Progenitor cell of endocrine pancreas (in vitro differentiated cells): ENCODE data around the gene TMEM147. TPM values are rescaled to one million over a fixed set of nuclear protein-coding genes. Genes with fewer than 3 reads are reported as not detected.

ENCODE experiments used
- DNase-seq: peaks from one replicate; pipeline ENCODE4 v3.0.0; 2021; ENCODE audit warnings: low spot score; ENCODE audit not compliant: unreplicated experiment
- H3K27ac Mint-ChIP-seq: 2 replicates; pipeline ENCODE4 v1.8.0; 2021; ENCODE audit warnings: mild to moderate bottlenecking, moderate library complexity, mixed read lengths
- H3K27me3 Mint-ChIP-seq: 2 replicates; pipeline ENCODE4 v1.8.0; 2021; ENCODE audit warnings: mixed read lengths
- H3K36me3 Mint-ChIP-seq: 2 replicates; pipeline ENCODE4 v1.8.0; 2022; ENCODE audit warnings: mixed read lengths; ENCODE audit not compliant: insufficient read depth
- H3K4me1 Mint-ChIP-seq: 2 replicates; pipeline ENCODE4 v1.8.0; 2021; ENCODE audit warnings: low read depth, mixed read lengths
- H3K4me3 Mint-ChIP-seq: 2 replicates; pipeline ENCODE4 v1.8.0; 2021; ENCODE audit warnings: low read depth, mild to moderate bottlenecking, moderate library complexity, mixed read lengths
- H3K9me3 Mint-ChIP-seq: 2 replicates; pipeline ENCODE4 v1.8.0; 2021; ENCODE audit warnings: low read depth, mixed read lengths
- total RNA-seq: library from RNA; stranded (reverse); gene quantifications from 2 replicates; pipeline ENCODE4 v1.2.1, GENCODE V29; 2021
- TF ChIP-seq, protein P1 (sequence below): fragments of 200-600 bp; sonication (generic); IDR thresholded peaks from one replicate; pipeline ENCODE4 v1.5.0; 2021; ENCODE audit warnings: antibody characterized with exemption, mild to moderate bottlenecking; ENCODE audit not compliant: unreplicated experiment

The TMEM147 gene
- total RNA-seq, 1 donor from 2014 or later: 95.2 TPM

- Mint-ChIP-seq H3K4me3 (no peak overlapping the region), H3K27me3 (peaks cover 18% of the 10 kb centered on the region), H3K27ac (no peak overlapping the region), H3K4me1 (peaks cover 7% of the 10 kb centered on the region), H3K36me3 (no peaks in the 10 kb centered on the region), H3K9me3 (no peaks in the 10 kb centered on the region)
- TF ChIP-seq, protein P1, sequence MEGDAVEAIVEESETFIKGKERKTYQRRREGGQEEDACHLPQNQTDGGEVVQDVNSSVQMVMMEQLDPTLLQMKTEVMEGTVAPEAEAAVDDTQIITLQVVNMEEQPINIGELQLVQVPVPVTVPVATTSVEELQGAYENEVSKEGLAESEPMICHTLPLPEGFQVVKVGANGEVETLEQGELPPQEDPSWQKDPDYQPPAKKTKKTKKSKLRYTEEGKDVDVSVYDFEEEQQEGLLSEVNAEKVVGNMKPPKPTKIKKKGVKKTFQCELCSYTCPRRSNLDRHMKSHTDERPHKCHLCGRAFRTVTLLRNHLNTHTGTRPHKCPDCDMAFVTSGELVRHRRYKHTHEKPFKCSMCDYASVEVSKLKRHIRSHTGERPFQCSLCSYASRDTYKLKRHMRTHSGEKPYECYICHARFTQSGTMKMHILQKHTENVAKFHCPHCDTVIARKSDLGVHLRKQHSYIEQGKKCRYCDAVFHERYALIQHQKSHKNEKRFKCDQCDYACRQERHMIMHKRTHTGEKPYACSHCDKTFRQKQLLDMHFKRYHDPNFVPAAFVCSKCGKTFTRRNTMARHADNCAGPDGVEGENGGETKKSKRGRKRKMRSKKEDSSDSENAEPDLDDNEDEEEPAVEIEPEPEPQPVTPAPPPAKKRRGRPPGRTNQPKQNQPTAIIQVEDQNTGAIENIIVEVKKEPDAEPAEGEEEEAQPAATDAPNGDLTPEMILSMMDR: no peak
- DNase-seq: no peak
Measured at GRCh38 chr19:35533822-35534392, 11.5 kb upstream of the TMEM147 start.

DNA sequence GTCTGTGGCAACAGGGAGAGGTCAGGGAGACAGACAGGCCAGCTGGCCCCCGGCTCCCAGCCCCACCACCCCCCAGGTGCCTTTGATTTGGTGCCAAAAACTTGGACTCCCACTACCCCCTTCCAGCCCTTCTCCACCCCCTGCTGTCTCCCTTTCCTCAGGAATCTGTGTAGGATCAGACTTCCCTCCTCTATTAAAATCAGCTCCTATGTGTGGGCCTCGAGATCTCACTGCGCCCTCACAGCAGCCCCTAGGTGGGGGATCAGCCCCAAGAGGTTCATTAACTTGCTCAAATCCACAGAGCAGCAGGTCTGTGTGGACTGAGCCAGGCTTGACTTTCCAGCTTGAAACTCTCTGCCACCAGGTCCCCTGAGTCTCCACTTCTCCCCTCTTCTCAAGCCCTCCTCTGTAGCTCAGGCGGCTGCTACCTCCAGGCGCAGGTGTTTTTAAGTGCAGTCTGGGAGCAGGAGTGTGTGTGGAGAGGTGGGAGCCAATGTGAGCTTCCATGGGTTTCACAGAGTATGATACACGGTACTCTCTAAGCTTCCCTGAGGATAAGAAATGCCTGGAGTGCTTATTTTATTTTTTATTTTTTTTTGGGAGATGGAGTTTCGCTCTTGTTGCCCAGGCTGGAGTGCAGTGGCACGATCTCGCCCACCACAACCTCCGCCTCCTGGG is 10.5 kb upstream of the TMEM147 start:
- TF ChIP-seq, protein P1: no peak
- Mint-ChIP-seq H3K4me3 (no peak overlapping the region), H3K27me3 (peaks cover 15% of the 10 kb centered on the region), H3K9me3 (no peaks in the 10 kb centered on the region), H3K27ac (no peak overlapping the region), H3K4me1 (peaks cover 7% of the 10 kb centered on the region), H3K36me3 (no peaks in the 10 kb centered on the region)
- DNase-seq: no peak

DNA sequence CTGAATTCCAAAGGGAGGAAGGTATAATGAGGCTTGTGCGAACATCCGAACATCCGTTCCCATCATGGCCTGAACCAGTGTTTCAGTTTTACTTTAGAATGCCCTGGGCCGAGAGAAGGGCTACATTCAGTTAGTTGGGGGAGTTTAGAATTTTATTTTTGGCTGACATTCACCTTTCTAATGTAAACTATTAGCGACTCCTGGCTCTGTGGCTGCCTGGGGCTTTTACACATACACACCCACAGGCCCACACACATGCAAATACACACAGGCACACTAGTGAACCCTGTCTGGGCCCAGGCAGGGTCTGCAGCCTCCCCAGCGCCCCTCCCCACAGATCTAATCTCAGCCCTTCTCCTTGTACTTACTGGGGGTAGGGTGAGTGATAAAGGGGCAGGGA is 6.1 kb upstream of the TMEM147 start:
- Mint-ChIP-seq H3K9me3 (no peaks in the 10 kb centered on the region), H3K4me1 (peaks cover 1% of the 10 kb centered on the region), H3K27me3 (no peaks in the 10 kb centered on the region), H3K36me3 (peaks cover 2% of the 10 kb centered on the region), H3K4me3 (no peak overlapping the region), H3K27ac (no peak overlapping the region)
- TF ChIP-seq, protein P1: no peak
- no peak for DNase-seq

DNA sequence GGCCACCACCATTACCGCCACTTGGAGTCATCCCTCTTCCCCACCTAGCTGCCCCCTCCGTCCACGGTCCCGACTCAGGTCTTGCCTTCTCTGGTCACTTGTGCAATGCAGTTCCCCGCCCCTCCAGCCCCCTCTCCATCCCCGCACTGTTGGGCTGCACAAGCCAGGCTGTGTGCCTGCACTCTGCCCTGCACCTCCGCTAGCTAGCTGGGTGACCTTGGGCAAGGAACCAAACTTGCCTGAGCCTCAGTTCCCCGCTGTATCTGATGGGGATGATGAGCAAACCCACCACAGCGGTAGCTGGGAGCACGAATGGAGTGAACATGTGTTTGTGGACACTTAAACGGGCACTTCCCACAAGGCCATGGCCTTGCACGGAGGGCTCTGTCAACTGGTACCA is 5.6 kb upstream of the TMEM147 start:
- Mint-ChIP-seq H3K9me3 (no peaks in the 10 kb centered on the region), H3K36me3 (peaks cover 2% of the 10 kb centered on the region), H3K4me3 (no peak overlapping the region), H3K27ac (no peak overlapping the region), H3K4me1 (peaks cover 7% of the 10 kb centered on the region), H3K27me3 (no peaks in the 10 kb centered on the region)
- DNase-seq: no peak
- TF ChIP-seq, protein P1: no peak

- no peak for DNase-seq
- Mint-ChIP-seq H3K27ac (no peak overlapping the region), H3K9me3 (no peaks in the 10 kb centered on the region), H3K36me3 (peaks cover 2% of the 10 kb centered on the region), H3K27me3 (no peaks in the 10 kb centered on the region), H3K4me3 (no peak overlapping the region), H3K4me1 (peaks cover 7% of the 10 kb centered on the region)
- TF ChIP-seq, protein P1: no peak
Measured at GRCh38 chr19:35540356-35540927, 5.0 kb upstream of the TMEM147 start.
